HepG2 (cell line): ENCODE measurements around the gene PARP3. TPM values are rescaled to one million over a fixed set of nuclear protein-coding genes. Genes with fewer than 3 reads are reported as not detected.
A peak's percentile ranks its signal among the peaks of the same experiment; 100 is the strongest.

Source experiments
- CREB1 ChIP-seq, 2 experiments: fragments of 450-650 bp in 1 of 2; IDR thresholded peaks; 2 replicates each; pipeline ENCODE4 v1.6.1; 2016 to 2017; ENCODE audit warnings: control low read depth in 1 of 2, mild to moderate bottlenecking in 1 of 2, missing compliant biosample characterization in 1 of 2, missing genetic modification characterization in 1 of 2
- HDAC6 ChIP-seq: fragments of 200-600 bp; sonication (generic); IDR thresholded peaks from 2 replicates; pipeline ENCODE4 v1.7.0; 2017; ENCODE audit warnings: mild to moderate bottlenecking, antibody characterized with exemption, low read length, low read depth
- HOXA3 ChIP-seq: sonication (generic); formaldehyde crosslinking; IDR thresholded peaks from 2 replicates; pipeline ENCODE4 v1.5.0; 2020; ENCODE audit warnings: missing genetic modification reagents
- MEIS1 ChIP-seq: sonication (generic); formaldehyde crosslinking; IDR thresholded peaks from 2 replicates; pipeline ENCODE4 v1.9.0; 2021; ENCODE audit warnings: mild to moderate bottlenecking, missing genetic modification reagents, moderate library complexity, borderline replicate concordance
- MIXL1 ChIP-seq: IDR thresholded peaks from 2 replicates; pipeline ENCODE4 v1.6.1; 2016
- MZF1 ChIP-seq: sonication (generic); formaldehyde crosslinking; IDR thresholded peaks from 2 replicates; pipeline ENCODE4 v1.8.1; 2023; ENCODE audit warnings: mild to moderate bottlenecking, missing genetic modification reagents, borderline replicate concordance
- NFYC ChIP-seq: IDR thresholded peaks from 2 replicates; pipeline ENCODE4 v1.6.1; 2016; ENCODE audit warnings: missing genetic modification reagents, missing compliant biosample characterization
- TCF12 ChIP-seq, 2 experiments: fragments of 450-650 bp in 1 of 2; sonication (generic) in 1 of 2; formaldehyde crosslinking in 1 of 2; IDR thresholded peaks; 2 replicates each; pipeline versions ENCODE4 v1.6.1 to v1.8.0; 2017 to 2022; ENCODE audit warnings: antibody characterized with exemption in 1 of 2, mild to moderate bottlenecking in 1 of 2, missing genetic modification reagents in 1 of 2, moderate library complexity in 1 of 2
- ZNF512 ChIP-seq: sonication (generic); formaldehyde crosslinking; IDR thresholded peaks from 2 replicates; pipeline ENCODE4 v1.4.0; 2020; ENCODE audit warnings: mild to moderate bottlenecking, missing genetic modification reagents
- ZNF710 ChIP-seq: sonication (generic); formaldehyde crosslinking; IDR thresholded peaks from 2 replicates; pipeline ENCODE4 v1.5.0; 2020; ENCODE audit warnings: mild to moderate bottlenecking, missing genetic modification reagents, borderline replicate concordance
- ZNF749 ChIP-seq: sonication (generic); formaldehyde crosslinking; IDR thresholded peaks from 2 replicates; pipeline ENCODE4 v1.8.0; 2022; ENCODE audit warnings: mild to moderate bottlenecking, missing genetic modification reagents, moderate library complexity, borderline replicate concordance
- ZNF790 ChIP-seq: sonication (generic); formaldehyde crosslinking; IDR thresholded peaks from 2 replicates; pipeline ENCODE4 v1.8.0; 2022; ENCODE audit warnings: missing genetic modification reagents, mild to moderate bottlenecking, borderline replicate concordance
- ZNF83 ChIP-seq: sonication (generic); formaldehyde crosslinking; IDR thresholded peaks from 2 replicates; pipeline ENCODE4 v1.4.0; 2020; ENCODE audit warnings: missing genetic modification reagents, mild to moderate bottlenecking, borderline replicate concordance
- polyA plus RNA-seq, 8 experiments: library from polyadenylated mRNA; depleted of rRNA in 3 of 8; stranded (reverse) in 7 of 8; unstranded in 1 of 8; fragments of >200 nt; fragmentation: Illumina TruSeq in 4 of 8; extraction: Trizol in 4 of 8; gene quantifications; 2 replicates each; pipeline versions ENCODE4 v1.2.1 to v1.2.3, GENCODE V29; 2011 to 2016; ENCODE audit warnings: low read depth in 4 of 8, missing spikeins in 1 of 8, mixed read lengths in 1 of 8; ENCODE audit not compliant: insufficient read depth in 1 of 8
- total RNA-seq, 5 experiments: library from RNA; depleted of rRNA; stranded (reverse); fragments of >200 nt; fragmentation: Illumina TruSeq; extraction: Trizol; gene quantifications; 2 replicates each; pipeline ENCODE4 v1.2.3, GENCODE V29; 2016; ENCODE audit warnings: low read depth in 1 of 5
- TF ChIP-seq, protein P1 (sequence below): sonication (generic); formaldehyde crosslinking; IDR thresholded peaks from 2 replicates; pipeline ENCODE4 v1.4.0; 2020; ENCODE audit warnings: missing genetic modification reagents
- TF ChIP-seq, protein P2 (sequence below): IDR thresholded peaks from 2 replicates; pipeline ENCODE4 v1.6.1; 2016; ENCODE audit warnings: mild to moderate bottlenecking

The PARP3 gene
- total and polyA plus RNA-seq, 2 of the 13 experiments (the other 11 are each of a cell fraction or from before 2014, with no cell fraction given) = 11.2 to 21.5 TPM

GRCh38 chr3:51974963-51975851, 33.0 kb downstream of the PARP3 start, which contains the start of gene ABHD14A (continued):
- TF ChIP-seq HDAC6 (no peak), MZF1 (CRISPR knock-in tag) (no peak), ZNF83 (CRISPR knock-in tag) (no peak; the same call in 1 of the 2 replicates), MIXL1 (CRISPR knock-in tag) (no peak), MEIS1 (CRISPR knock-in tag) (no peak), ZNF790 (CRISPR knock-in tag) (0 out of 2 replicates have a peak, but pooled peaks have one; percentile 15), TCF12 (IDR thresholded peaks at IDR 0.05) (no peak), TCF12 (CRISPR knock-in tag; IDR thresholded peaks at IDR 0.05) (peak; percentile 61; the same call in 1 of the 2 replicates), CREB1 (IDR thresholded peaks at IDR 0.05) (no peak), CREB1 (CRISPR knock-in tag; IDR thresholded peaks at IDR 0.05) (no peak), ZNF512 (CRISPR knock-in tag) (no peak), HOXA3 (CRISPR knock-in tag) (no peak; the same call in 1 of the 2 replicates), NFYC (CRISPR knock-in tag) (no peak), ZNF749 (CRISPR knock-in tag) (no peak), ZNF710 (CRISPR knock-in tag) (no peak)
- TF ChIP-seq, protein P1, sequence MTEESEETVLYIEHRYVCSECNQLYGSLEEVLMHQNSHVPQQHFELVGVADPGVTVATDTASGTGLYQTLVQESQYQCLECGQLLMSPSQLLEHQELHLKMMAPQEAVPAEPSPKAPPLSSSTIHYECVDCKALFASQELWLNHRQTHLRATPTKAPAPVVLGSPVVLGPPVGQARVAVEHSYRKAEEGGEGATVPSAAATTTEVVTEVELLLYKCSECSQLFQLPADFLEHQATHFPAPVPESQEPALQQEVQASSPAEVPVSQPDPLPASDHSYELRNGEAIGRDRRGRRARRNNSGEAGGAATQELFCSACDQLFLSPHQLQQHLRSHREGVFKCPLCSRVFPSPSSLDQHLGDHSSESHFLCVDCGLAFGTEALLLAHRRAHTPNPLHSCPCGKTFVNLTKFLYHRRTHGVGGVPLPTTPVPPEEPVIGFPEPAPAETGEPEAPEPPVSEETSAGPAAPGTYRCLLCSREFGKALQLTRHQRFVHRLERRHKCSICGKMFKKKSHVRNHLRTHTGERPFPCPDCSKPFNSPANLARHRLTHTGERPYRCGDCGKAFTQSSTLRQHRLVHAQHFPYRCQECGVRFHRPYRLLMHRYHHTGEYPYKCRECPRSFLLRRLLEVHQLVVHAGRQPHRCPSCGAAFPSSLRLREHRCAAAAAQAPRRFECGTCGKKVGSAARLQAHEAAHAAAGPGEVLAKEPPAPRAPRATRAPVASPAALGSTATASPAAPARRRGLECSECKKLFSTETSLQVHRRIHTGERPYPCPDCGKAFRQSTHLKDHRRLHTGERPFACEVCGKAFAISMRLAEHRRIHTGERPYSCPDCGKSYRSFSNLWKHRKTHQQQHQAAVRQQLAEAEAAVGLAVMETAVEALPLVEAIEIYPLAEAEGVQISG = 0 out of 2 replicates have a peak, but pooled peaks have one; percentile 27
- TF ChIP-seq, protein P2, sequence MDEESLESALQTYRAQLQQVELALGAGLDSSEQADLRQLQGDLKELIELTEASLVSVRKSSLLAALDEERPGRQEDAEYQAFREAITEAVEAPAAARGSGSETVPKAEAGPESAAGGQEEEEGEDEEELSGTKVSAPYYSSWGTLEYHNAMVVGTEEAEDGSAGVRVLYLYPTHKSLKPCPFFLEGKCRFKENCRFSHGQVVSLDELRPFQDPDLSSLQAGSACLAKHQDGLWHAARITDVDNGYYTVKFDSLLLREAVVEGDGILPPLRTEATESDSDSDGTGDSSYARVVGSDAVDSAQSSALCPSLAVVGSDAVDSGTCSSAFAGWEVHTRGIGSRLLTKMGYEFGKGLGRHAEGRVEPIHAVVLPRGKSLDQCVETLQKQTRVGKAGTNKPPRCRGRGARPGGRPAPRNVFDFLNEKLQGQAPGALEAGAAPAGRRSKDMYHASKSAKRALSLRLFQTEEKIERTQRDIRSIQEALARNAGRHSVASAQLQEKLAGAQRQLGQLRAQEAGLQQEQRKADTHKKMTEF = no peak
